BJ (cell line): ENCODE results near the gene RADIL. TPM values are rescaled to one million over a fixed set of nuclear protein-coding genes. Genes with fewer than 3 reads are reported as not detected.

Experiments
- CTCF ChIA-PET: fragments of 350-600 bp; formaldehyde crosslinking; extraction: SDS; loops from one replicate; lab custom pipeline; 2021; ENCODE audit warnings: antibody characterized with exemption, inconsistent platforms; lab: Yijun Ruan, JAX
- POLR2A ChIA-PET: fragments of 300-600 bp; sonication (Branson Sonifier 250); formaldehyde crosslinking; extraction: SDS; loops from one replicate; lab custom pipeline; 2021; ENCODE audit warnings: antibody characterized with exemption; lab: Charles Lee
- DNase-seq: peaks from one replicate; pipeline ENCODE4 v3.0.0-alpha.2; 2011; ENCODE audit warnings: low read depth
- H3K27me3 ChIP-seq: 2 replicates; pipeline ENCODE4 v1.6.0; 2011; ENCODE audit warnings: low read length; ENCODE audit not compliant: control insufficient read depth, insufficient read depth
- H3K36me3 ChIP-seq: 2 replicates; pipeline ENCODE4 v1.5.1; 2011; ENCODE audit warnings: low read length; ENCODE audit not compliant: control insufficient read depth, insufficient read depth
- H3K4me3 ChIP-seq: 2 replicates; pipeline ENCODE4 v1.5.1; 2011; ENCODE audit warnings: low read depth, mild to moderate bottlenecking, control low read depth, low read length
- CTCF ChIP-seq: IDR thresholded peaks from 2 replicates; pipeline ENCODE4 v1.5.1; 2011; ENCODE audit warnings: low read depth, mild to moderate bottlenecking, control low read depth, inconsistent platforms, low read length, moderate library complexity; ENCODE audit not compliant: insufficient read depth
- polyA plus RNA-seq: library from polyadenylated mRNA; depleted of rRNA; stranded (reverse); fragments of >200 nt; gene quantifications from 2 replicates; pipeline ENCODE4 v1.2.3, GENCODE V29; 2011

RADIL gene
- polyA plus RNA-seq, 1 experiment, result 1.2 TPM

DNA sequence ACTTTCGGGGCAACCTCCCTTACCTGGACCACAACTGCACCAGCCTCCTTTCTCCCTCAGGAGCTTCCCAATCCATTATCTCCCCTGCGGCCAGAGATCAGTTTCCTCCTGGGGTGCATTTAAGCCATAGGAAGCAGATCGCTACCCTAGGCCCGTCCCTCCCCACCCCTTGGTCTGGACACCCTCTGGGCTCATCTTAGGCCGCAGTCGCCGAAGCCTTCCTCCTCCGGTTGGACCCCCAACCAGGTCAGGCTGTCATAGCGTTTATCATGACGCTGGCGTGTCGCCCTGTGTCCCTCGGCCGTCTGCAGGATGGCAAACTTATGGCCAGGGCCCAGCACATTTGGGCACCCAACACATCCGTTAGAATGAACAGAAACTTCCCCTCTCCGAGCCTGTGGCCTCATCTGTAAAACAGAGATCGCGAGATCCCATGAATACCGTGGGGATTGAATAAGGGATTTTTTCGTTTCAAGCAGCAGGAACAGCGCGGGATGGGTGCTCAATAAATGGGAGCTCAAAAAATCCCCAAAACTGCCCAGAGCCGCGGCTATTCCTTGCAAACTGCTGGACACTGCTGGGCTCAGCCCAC is 108.8 kb downstream of the RADIL start:
- peak; percentile 28 for DNase-seq
- Histone ChIP-seq H3K4me3 (peak overlapping the region; percentile 100), H3K36me3 (no peaks in the 10 kb centered on the region; the same call in 1 of the 2 replicates), H3K27me3 (no peaks in the 10 kb centered on the region)
- no peak for TF ChIP-seq CTCF
- POLR2A ChIA-PET, result interaction anchor here (0.6 kb wide), 1 partner anchor 93 kb away, joined by 4 read pairs; no protein-coding TSS in a partner anchor
- CTCF ChIA-PET, result interaction anchor here (1.1 to 1.4 kb wide), 4 partner anchors 18 to 310 kb away, joined by 3 to 5 read pairs (median 3); no protein-coding TSS in a partner anchor

GRCh38 chr7:4774007-4774406 is 109.5 kb downstream of the RADIL start:
- TF ChIP-seq CTCF, result no peak
- no peaks in the 10 kb centered on the region for H3K27me3 ChIP-seq
- DNase-seq, result no peak
- CTCF ChIA-PET, result interaction anchor here (1.2 kb wide), 1 partner anchor 18 kb away, joined by 3 read pairs; no protein-coding TSS in a partner anchor
- POLR2A ChIA-PET, result no interaction called here
- H3K36me3 ChIP-seq, result no peaks in the 10 kb centered on the region; the same call in 1 of the 2 replicates
- no peak overlapping the region for H3K4me3 ChIP-seq

- Histone ChIP-seq H3K4me3 (no peak overlapping the region), H3K36me3 (no peaks in the 10 kb centered on the region; the same call in 1 of the 2 replicates), H3K27me3 (no peaks in the 10 kb centered on the region)
- no peak for TF ChIP-seq CTCF
- ChIA-PET CTCF (no interaction called here), POLR2A (no interaction called here)
- DNase-seq, result no peak
Measured at GRCh38 chr7:4772306-4772705, 111.2 kb downstream of the RADIL start.

- POLR2A ChIA-PET, result no interaction called here
- H3K4me3 ChIP-seq, result no peak overlapping the region
- no peak for DNase-seq
- CTCF ChIA-PET, result no interaction called here
- no peak for TF ChIP-seq CTCF
- peaks cover 2% of the 10 kb centered on the region; the same call in 1 of the 2 replicates for H3K36me3 ChIP-seq
- H3K27me3 ChIP-seq, result no peaks in the 10 kb centered on the region
Measured at GRCh38 chr7:4771737-4772136, 111.8 kb downstream of the RADIL start.

GRCh38 chr7:4770886-4771285 is 112.6 kb downstream of the RADIL start:
- DNase-seq, result no peak
- ChIA-PET CTCF (no interaction called here), POLR2A (no interaction called here)
- no peak for TF ChIP-seq CTCF
- H3K27me3 ChIP-seq, result no peaks in the 10 kb centered on the region
- no peak overlapping the region for H3K4me3 ChIP-seq
- peaks cover 7% of the 10 kb centered on the region for H3K36me3 ChIP-seq
